NCI-H128 (cell line): ENCODE data around the gene SRSF3.
A peak's percentile ranks its signal among the peaks of the same experiment; 100 is the strongest.

ENCODE experiments used
- DNase-seq: peaks from one replicate; lab custom pipeline; 2025; ENCODE audit not compliant: unreplicated experiment; lab: John Stamatoyannopoulos, UW

The SRSF3 gene

GRCh38 chr6:36622901-36623546, 28.9 kb downstream of the SRSF3 start:
- no peak for DNase-seq

GRCh38 chr6:36623547-36624459, 29.6 kb downstream of the SRSF3 start:
- peak; percentile 66 for DNase-seq

- no peak for DNase-seq
These were observed 30.4 kb downstream of the SRSF3 start for GRCh38 chr6:36624461-36625157.

GRCh38 chr6:36625158-36625919, 31.2 kb downstream of the SRSF3 start:
- peak; percentile 13 for DNase-seq

- no peak for DNase-seq
These were observed 32.5 kb downstream of the SRSF3 start for GRCh38 chr6:36626636-36627035.

GRCh38 chr6:36627141-36627540, 33.0 kb downstream of the SRSF3 start:
- no peak for DNase-seq

- DNase-seq = no peak
These were observed 33.7 kb downstream of the SRSF3 start for GRCh38 chr6:36627801-36628246.

- no peak for DNase-seq
These were observed 35.6 kb downstream of the SRSF3 start for GRCh38 chr6:36629784-36630183.

- DNase-seq = no peak
These were observed 37.3 kb downstream of the SRSF3 start for GRCh38 chr6:36631326-36632011.

- DNase-seq = no peak
These were observed 39.2 kb downstream of the SRSF3 start for GRCh38 chr6:36633370-36633769.

GRCh38 chr6:36633915-36634314, 39.8 kb downstream of the SRSF3 start:
- DNase-seq = no peak

- DNase-seq = no peak
These were observed 40.4 kb downstream of the SRSF3 start for GRCh38 chr6:36634317-36635108.

GRCh38 chr6:36636283-36636682, 42.1 kb downstream of the SRSF3 start:
- no peak for DNase-seq

GRCh38 chr6:36636687-36637418, 42.7 kb downstream of the SRSF3 start:
- DNase-seq = no peak

- DNase-seq = no peak
These were observed 44.4 kb downstream of the SRSF3 start for GRCh38 chr6:36638579-36638978.

- DNase-seq = no peak
These were observed 45.1 kb downstream of the SRSF3 start for GRCh38 chr6:36639171-36639808.

- DNase-seq = no peak
These were observed 47.4 kb downstream of the SRSF3 start for GRCh38 chr6:36641543-36641942.
